HFFc6 (cell line): Measurements from ENCODE around the gene SNX25. TPM values are rescaled to one million over a fixed set of nuclear protein-coding genes. Genes with fewer than 3 reads are reported as not detected.

Experiments used
- DNase-seq: peaks from one replicate; pipeline ENCODE4 v3.0.0-alpha.2; 2018
- H3K27ac Mint-ChIP-seq: 2 replicates; pipeline ENCODE4 v1.8.0; 2020; ENCODE audit warnings: mild to moderate bottlenecking, mixed read lengths
- H3K27me3 Mint-ChIP-seq: 2 replicates; pipeline ENCODE4 v1.8.0; 2021; ENCODE audit warnings: mild to moderate bottlenecking, moderate library complexity, mixed read lengths; ENCODE audit not compliant: insufficient read depth
- H3K36me3 Mint-ChIP-seq: 2 replicates; pipeline ENCODE4 v1.8.0; 2021; ENCODE audit warnings: low read depth, mixed read lengths
- H3K4me1 Mint-ChIP-seq: 2 replicates; pipeline ENCODE4 v1.8.0; 2020; ENCODE audit warnings: low read depth, mixed read lengths
- H3K4me3 Mint-ChIP-seq: 2 replicates; pipeline ENCODE4 v1.8.0; 2020; ENCODE audit warnings: mild to moderate bottlenecking, moderate library complexity, mixed read lengths
- H3K9me3 Mint-ChIP-seq: 2 replicates; pipeline ENCODE4 v1.8.0; 2020; ENCODE audit warnings: mild to moderate bottlenecking, mixed read lengths
- total RNA-seq, 6 experiments: library from RNA; stranded (reverse); fragmentation: NEBNext Ultra II Directional; extraction: Animal tissue kit (Norgen Biotek cat#: 25700); gene quantifications; 2 replicates in 1 of 6; 3 replicates in 5 of 6; pipeline ENCODE4 v1.2.3, GENCODE V29; 2021
- TF ChIP-seq, protein P1 (sequence below): fragments of 200-600 bp; sonication (generic); IDR thresholded peaks from 2 replicates; pipeline ENCODE4 v1.5.0; 2021; ENCODE audit warnings: antibody characterized with exemption, mild to moderate bottlenecking

Gene SNX25
- total RNA-seq, 6 experiments from 2014 or later: 19.4 to 40.2 (median 24.8) TPM

DNA sequence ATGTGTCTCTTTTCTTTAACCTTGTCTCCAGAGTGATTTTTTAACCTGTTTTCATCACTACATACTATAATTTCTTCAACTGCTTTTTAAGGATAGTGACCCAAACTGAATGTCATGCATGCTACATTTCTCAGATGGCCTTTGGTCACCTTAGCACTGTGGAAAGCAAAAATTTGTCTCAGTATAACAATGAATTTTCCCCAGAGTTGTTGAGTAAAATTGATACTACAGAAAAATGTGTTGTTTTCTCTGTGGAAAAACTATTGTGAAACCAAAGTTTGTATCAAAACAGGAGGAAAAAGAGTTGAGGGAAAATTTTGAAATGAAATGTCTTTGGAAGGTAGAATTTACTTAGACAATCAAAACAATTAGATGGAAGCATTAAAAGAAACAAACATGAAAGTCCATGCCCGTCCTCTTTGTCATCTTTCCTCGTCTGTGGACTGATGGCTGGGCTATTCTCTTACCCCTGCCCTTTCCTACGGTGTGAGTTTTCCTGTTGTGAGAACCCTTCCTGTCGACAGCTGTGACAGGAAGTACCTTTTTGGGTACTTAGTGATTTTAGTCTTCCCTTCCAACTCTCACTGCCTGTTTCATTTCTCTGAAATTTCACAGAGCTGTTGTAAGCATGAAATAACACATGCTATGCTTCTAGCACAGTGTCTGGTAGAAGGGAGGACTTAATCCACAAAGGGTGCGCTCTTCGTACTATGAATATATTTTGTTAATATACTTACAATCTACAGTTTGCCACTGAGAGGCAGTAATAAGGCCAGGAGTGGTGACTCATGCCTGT, 135.5 kb downstream of the SNX25 start:
- peak overlapping the region; percentile 85 for H3K27ac Mint-ChIP-seq
- DNase-seq: no peak
- no peaks in the 10 kb centered on the region; the same call in none of the 2 replicates for H3K27me3 Mint-ChIP-seq
- no peak overlapping the region for H3K4me3 Mint-ChIP-seq
- no peaks in the 10 kb centered on the region for H3K9me3 Mint-ChIP-seq
- H3K4me1 Mint-ChIP-seq: peaks cover 21% of the 10 kb centered on the region
- peaks cover 56% of the 10 kb centered on the region for H3K36me3 Mint-ChIP-seq
- TF ChIP-seq, protein P1, sequence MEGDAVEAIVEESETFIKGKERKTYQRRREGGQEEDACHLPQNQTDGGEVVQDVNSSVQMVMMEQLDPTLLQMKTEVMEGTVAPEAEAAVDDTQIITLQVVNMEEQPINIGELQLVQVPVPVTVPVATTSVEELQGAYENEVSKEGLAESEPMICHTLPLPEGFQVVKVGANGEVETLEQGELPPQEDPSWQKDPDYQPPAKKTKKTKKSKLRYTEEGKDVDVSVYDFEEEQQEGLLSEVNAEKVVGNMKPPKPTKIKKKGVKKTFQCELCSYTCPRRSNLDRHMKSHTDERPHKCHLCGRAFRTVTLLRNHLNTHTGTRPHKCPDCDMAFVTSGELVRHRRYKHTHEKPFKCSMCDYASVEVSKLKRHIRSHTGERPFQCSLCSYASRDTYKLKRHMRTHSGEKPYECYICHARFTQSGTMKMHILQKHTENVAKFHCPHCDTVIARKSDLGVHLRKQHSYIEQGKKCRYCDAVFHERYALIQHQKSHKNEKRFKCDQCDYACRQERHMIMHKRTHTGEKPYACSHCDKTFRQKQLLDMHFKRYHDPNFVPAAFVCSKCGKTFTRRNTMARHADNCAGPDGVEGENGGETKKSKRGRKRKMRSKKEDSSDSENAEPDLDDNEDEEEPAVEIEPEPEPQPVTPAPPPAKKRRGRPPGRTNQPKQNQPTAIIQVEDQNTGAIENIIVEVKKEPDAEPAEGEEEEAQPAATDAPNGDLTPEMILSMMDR: no peak

DNA sequence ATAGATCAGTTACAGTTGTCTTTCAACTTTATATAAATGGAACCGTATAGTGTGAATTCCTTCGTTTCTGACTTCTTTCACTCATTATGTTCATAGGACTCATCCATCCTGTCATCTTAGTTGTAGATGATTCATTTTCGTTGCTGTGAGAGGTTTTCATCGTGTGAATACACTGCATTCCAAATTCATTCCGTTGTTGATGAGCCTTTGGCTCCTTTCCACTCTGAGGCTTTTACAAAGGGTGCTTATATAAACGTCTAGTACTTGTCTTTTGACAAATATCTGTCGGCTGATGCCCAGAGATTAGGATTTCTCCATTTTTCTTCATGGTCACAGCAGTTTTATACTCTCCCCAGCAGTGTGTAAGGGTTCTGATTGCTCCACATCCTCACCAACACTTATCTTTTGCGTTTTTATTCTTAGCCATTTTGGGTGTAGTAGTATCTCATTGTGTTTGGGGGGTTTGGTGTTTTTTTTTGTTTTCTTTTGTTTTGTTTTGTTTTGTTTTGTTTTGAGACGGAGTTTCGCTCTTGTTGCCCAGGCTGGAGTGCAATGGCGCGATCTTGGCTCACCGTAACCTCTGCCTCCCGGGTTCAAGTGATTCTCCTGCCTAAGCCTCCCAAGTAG, 137.7 kb downstream of the SNX25 start:
- H3K36me3 Mint-ChIP-seq: peaks cover 60% of the 10 kb centered on the region
- H3K4me3 Mint-ChIP-seq: no peak overlapping the region
- H3K27me3 Mint-ChIP-seq: no peaks in the 10 kb centered on the region; the same call in 1 of the 2 replicates
- no peak for DNase-seq
- TF ChIP-seq, protein P1: no peak
- H3K4me1 Mint-ChIP-seq: peaks cover 21% of the 10 kb centered on the region
- H3K9me3 Mint-ChIP-seq: no peaks in the 10 kb centered on the region
- H3K27ac Mint-ChIP-seq: no peak overlapping the region

DNA sequence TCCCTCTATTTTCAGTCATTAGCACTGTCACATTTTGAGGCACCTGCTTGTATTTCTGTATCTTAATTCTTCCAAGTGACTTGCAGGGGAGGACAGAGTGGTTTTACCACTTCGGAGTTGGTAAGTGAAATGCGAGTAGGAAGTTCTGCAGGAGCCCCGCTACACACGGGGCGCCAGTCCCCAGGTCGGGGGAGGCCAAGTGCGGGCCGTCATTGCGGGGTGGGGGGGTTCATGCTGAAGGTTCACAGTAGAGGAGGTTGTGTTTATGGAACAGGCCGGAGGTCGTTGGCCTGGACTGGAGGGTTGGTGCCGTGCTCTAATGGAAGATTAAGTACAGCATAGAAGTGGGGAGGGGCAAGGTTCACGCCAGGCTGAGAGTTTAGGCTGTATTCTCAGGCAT, 142.3 kb downstream of the SNX25 start:
- DNase-seq: no peak
- no peak overlapping the region for H3K4me3 Mint-ChIP-seq
- H3K27me3 Mint-ChIP-seq: no peaks in the 10 kb centered on the region; the same call in 1 of the 2 replicates
- H3K4me1 Mint-ChIP-seq: peaks cover 11% of the 10 kb centered on the region
- TF ChIP-seq, protein P1: no peak
- H3K9me3 Mint-ChIP-seq: no peaks in the 10 kb centered on the region
- H3K36me3 Mint-ChIP-seq: peaks cover 58% of the 10 kb centered on the region
- H3K27ac Mint-ChIP-seq: no peak overlapping the region

DNA sequence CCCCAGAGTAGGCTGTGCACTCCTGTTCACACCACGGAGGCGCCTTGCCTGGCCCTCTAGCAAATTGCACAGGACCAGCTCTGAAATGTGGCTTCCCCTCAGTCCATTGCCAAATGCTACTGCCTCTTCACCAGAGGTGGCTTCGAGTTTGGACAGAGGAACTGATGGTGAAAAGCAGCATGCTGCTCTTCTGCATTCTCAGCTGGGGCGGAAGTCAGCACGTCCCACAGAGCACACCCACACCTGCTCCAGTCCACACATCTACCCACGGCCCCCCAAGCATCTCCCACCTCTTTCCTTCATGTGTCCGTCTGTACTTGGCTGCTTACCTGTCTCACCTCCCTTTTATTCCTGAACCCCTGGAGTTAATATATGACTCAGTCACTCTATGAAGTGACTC, 142.8 kb downstream of the SNX25 start:
- Mint-ChIP-seq H3K27ac (no peak overlapping the region), H3K4me1 (peaks cover 16% of the 10 kb centered on the region), H3K4me3 (no peak overlapping the region), H3K9me3 (no peaks in the 10 kb centered on the region), H3K27me3 (no peaks in the 10 kb centered on the region; the same call in 1 of the 2 replicates), H3K36me3 (peaks cover 56% of the 10 kb centered on the region)
- TF ChIP-seq, protein P1: no peak
- no peak for DNase-seq

DNA sequence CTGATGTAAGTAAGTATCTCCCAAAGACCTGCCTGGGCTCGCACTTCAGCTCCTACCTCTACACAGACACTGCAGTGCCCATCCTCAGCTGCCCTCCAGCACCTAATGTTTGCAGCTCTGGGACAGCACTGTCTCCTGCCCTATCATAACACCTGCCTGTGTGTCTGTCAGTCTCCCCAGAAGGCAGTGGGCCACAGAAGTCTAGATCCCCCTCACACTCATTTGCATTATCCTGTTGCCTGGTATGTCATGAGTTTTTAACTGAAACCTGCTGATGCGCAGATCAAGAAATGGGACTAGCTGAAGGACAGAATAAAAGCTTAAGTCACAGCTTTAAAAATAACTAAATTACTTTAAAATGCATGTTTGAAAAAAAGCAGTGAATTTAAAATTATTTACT, 143.3 kb downstream of the SNX25 start:
- no peak for DNase-seq
- peaks cover 57% of the 10 kb centered on the region for H3K36me3 Mint-ChIP-seq
- TF ChIP-seq, protein P1: no peak

More for the DNA sequence above, 143.3 kb downstream of the SNX25 start:
- Mint-ChIP-seq H3K27ac (no peak overlapping the region), H3K4me3 (no peak overlapping the region), H3K27me3 (no peaks in the 10 kb centered on the region; the same call in 1 of the 2 replicates), H3K4me1 (peaks cover 21% of the 10 kb centered on the region), H3K9me3 (no peaks in the 10 kb centered on the region)
